ENCODE measurements around the gene SPATA12. TPM values are rescaled to one million over a fixed set of nuclear protein-coding genes. Genes with fewer than 3 reads are reported as not detected.

Gene SPATA12
- total and polyA plus RNA-seq, 2 of the 8 experiments (the other 6 are each of a cell fraction or from before 2014, with no cell fraction given), result 0.19 to 0.97 TPM

DNA sequence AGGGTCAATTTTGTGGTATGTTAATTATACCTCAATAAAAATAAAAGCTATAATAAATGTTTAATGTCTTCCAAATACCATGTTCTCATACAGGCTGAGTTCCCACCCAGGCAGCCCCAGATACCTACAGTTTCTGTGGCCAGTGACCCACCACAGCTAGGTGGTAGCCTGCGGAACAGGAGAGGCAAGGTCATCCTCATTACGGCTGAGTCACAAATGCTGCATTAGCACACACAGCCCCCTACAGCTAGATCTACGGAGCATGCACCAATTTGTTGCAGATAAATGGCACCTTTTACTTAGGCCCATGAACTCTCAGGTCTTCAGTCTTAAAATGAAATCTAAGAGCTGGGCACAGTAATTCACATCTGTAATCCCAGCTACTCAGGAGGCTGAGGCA is 5.1 kb downstream of the SPATA12 start:
- Histone ChIP-seq H3K79me2 (ENCODE audit: control insufficient read depth in 1 of 2, insufficient read depth in 2 of 2, low read length in 2 of 2) (no peaks in the 10 kb centered on the region), H4K20me1 (replicated peaks in 1 of 2; ENCODE audit: control insufficient read depth in 1 of 2, insufficient read depth in 2 of 2, low read length in 2 of 2) (no peaks in the 10 kb centered on the region), H3K9ac (replicated peaks in 1 of 4; ENCODE audit: extremely low read depth in 1 of 4, low read depth in 3 of 4, low read length in 3 of 4) (no peak overlapping the region), H3K79me1 (ENCODE audit: low read depth, low read length) (peaks cover 3% of the 10 kb centered on the region; the same call in 1 of the 2 replicates), H2AFZ (ENCODE audit: low read length) (no peak overlapping the region), H2BK5ac (ENCODE audit: low read depth, low read length) (no peak overlapping the region), H3K9me3 (ENCODE audit: insufficient read depth in 2 of 2, low read depth in 1 of 2, low read length in 1 of 2) (no peaks in the 10 kb centered on the region), H3K27ac (ENCODE audit: low read depth, low read length) (no peak overlapping the region), H3K23ac (ENCODE audit: insufficient read length) (no peak overlapping the region), H2AK5ac (ENCODE audit: low read depth, low read length) (no peak overlapping the region), H3K14ac (ENCODE audit: insufficient read length) (no peak overlapping the region), H2BK120ac (replicated peaks; ENCODE audit: low read depth, low read length) (no peak overlapping the region), H4K91ac (replicated peaks; ENCODE audit: insufficient read length, low read length) (no peak overlapping the region), H3K4me2 (ENCODE audit: insufficient read depth in 1 of 2, low read depth in 2 of 2, low read length in 2 of 2) (no peak overlapping the region), H3K36me3 (ENCODE audit: control insufficient read depth in 2 of 4, insufficient read depth in 4 of 4, low read length in 3 of 4) (no peaks in the 10 kb centered on the region), H2BK20ac (ENCODE audit: low read length) (no peak overlapping the region), H4K5ac (ENCODE audit: insufficient read length, low read depth, low read length) (no peak overlapping the region), H4K8ac (ENCODE audit: extremely low read depth, insufficient read depth, low read length) (no peak overlapping the region), H3K4me3 (ENCODE audit: extremely low read depth in 1 of 4, insufficient read depth in 2 of 4, low read depth in 3 of 4, low read length in 4 of 4) (no peak overlapping the region), H3K27me3 (replicated peaks in 1 of 4; ENCODE audit: control insufficient read depth in 3 of 4, extremely low read depth in 1 of 4, insufficient read depth in 3 of 4, low read length in 3 of 4) (no peaks in the 10 kb centered on the region), H3K18ac (ENCODE audit: extremely low read depth, low read length) (no peak overlapping the region), H3K4ac (replicated peaks; ENCODE audit: insufficient read length, low read depth, low read length) (no peak overlapping the region), H3K56ac (replicated peaks; ENCODE audit: insufficient read length, low read depth, low read length) (no peak overlapping the region), H3K4me1 (replicated peaks in 1 of 4; ENCODE audit: control insufficient read depth in 3 of 4, insufficient read depth in 4 of 4, low read length in 3 of 4) (peaks cover 0 to 13% (median 7%) of the 10 kb centered on the region in 4 experiments; a peak in 6 of 7 replicates), H2BK12ac (ENCODE audit: low read depth, low read length) (no peak overlapping the region), H3K23me2 (ENCODE audit: low read depth, low read length) (peaks cover 2% of the 10 kb centered on the region; the same call in 1 of the 2 replicates), H2BK15ac (ENCODE audit: low read length) (no peak overlapping the region)
- DNase-seq (ENCODE audit: low read depth in 1 of 2, low spot score in 2 of 2) (no peak), FAIRE-seq (no peak)
- 89% methylated on average over 3 of the region's 3 CpGs; no CpG with 5 or more reads in 1 of the 2 experiments for WGBS, 2 experiments (ENCODE audit: extremely low coverage in 1 of 2, insufficient coverage in 1 of 2, insufficient read length in 1 of 2, insufficient replicate concordance in 2 of 2, low coverage in 1 of 2, low lambda C conversion rate in 2 of 2, missing lambda C conversion rate in 1 of 2)
- CTCF ChIA-PET (ENCODE audit: partially characterized antibody), result interaction anchor here (1.0 to 1.8 kb wide), 4 partner anchors 12 to 286 kb away, joined by 3 to 7 read pairs (median 4); no protein-coding TSS in a partner anchor
- POLR2A ChIA-PET (ENCODE audit: partially characterized antibody), result interaction anchor here (0.6 to 0.8 kb wide), 2 partner anchors 11 to 383 kb away, joined by 3 to 4 read pairs; no protein-coding TSS in a partner anchor
